A549 (cell line): ENCODE measurements around the gene BTBD8.

Experiments
- CTCF ChIP-seq: fragments of >200 bp; sonication (Bioruptor Twin); formaldehyde crosslinking; IDR thresholded peaks from 3 replicates; pipeline ENCODE4 v1.5.1; 2016
- ELK1 ChIP-seq: fragments of 150-350 bp; IDR thresholded peaks from 2 replicates; pipeline ENCODE4 v1.6.1; 2014; ENCODE audit warnings: low read depth, mild to moderate bottlenecking, low read length
- MAX ChIP-seq: IDR thresholded peaks from 2 replicates; pipeline ENCODE4 v1.6.1; 2012
- PHF8 ChIP-seq: fragments of 200-600 bp; sonication (generic); IDR thresholded peaks from 2 replicates; pipeline ENCODE4 v1.6.1; 2016; ENCODE audit warnings: low read depth, mild to moderate bottlenecking, antibody characterized with exemption, moderate library complexity, borderline replicate concordance
- POLR2A ChIP-seq: IDR thresholded peaks from 2 replicates; pipeline ENCODE4 v1.6.1; 2012; ENCODE audit warnings: mild to moderate bottlenecking, low read length
- RFX5 ChIP-seq: fragments of 450-650 bp; IDR thresholded peaks from 2 replicates; pipeline ENCODE4 v1.7.1; 2014; ENCODE audit warnings: antibody characterized with exemption, mild to moderate bottlenecking, moderate library complexity
- SMC3 ChIP-seq: fragments of >200 bp; sonication (Bioruptor Twin); formaldehyde crosslinking; IDR thresholded peaks from 3 replicates; pipeline ENCODE4 v1.6.1; 2018; ENCODE audit warnings: inconsistent platforms
- USF2 ChIP-seq: fragments of 450-650 bp; IDR thresholded peaks from 2 replicates; pipeline ENCODE4 v1.6.1; 2014; ENCODE audit warnings: antibody characterized with exemption

GRCh38 chr1:92040971-92041370, 39.2 kb upstream of the BTBD8 start:
- TF ChIP-seq CTCF (no peak), POLR2A (no peak), SMC3 (no peak), MAX (no peak), RFX5 (no peak), ELK1 (no peak), USF2 (no peak), PHF8 (no peak)
